ENCODE results near the gene PLCB1.
A peak's percentile ranks its signal among the peaks of the same experiment; 100 is the strongest.

Gene PLCB1

DNA sequence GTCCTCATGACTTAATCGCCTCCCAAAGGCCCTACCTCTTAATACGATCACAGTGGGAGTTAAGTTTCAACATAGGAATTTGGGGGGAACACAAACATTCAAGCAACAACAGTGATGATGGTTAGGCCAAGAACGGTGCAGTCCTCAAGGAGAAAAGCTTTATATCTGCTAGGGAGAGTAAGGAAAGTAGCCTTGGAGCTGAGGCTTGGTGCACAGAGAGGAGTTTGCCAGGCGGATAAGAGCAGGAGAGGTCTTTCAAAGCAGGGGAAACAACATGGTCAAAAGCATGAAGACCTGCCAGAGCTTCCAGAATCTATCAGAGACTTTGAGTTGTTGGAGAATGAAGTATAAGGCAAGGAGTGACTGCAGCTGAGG lies 119.1 kb downstream of the PLCB1 start:
- no peak for DNase-seq

DNA sequence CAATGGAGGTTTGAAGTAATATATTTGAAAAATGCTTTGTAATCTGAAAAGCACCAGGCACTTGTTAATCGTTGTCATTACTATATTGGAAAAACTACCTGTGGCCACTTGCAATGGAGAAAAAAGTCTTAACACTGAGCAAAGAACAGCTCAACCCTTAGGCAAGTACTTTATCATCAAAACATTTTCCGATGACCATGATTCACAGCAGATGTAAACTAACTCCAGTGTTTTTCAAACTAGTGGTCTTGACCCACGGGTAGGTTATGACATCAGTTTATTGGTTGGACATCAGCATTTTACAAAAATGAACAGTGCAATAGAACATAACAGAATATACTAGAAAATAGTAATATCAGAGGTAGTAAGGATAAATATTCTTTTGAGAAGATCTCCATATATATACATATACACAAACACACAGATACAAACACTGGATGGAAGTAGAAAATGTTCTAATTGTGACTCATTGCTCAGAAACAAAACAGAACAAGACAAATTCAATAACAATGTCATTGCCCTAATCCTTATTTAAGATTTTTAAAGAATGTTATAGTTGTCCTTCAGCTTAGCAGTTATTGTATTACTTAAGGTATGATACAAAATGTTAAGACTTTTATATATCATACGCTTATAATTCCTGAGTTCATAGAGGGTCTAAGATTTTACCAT lies 123.0 kb downstream of the PLCB1 start:
- no peak for DNase-seq

GRCh38 chr20:8255945-8256632 lies 124.0 kb downstream of the PLCB1 start:
- DNase-seq = no peak

DNA sequence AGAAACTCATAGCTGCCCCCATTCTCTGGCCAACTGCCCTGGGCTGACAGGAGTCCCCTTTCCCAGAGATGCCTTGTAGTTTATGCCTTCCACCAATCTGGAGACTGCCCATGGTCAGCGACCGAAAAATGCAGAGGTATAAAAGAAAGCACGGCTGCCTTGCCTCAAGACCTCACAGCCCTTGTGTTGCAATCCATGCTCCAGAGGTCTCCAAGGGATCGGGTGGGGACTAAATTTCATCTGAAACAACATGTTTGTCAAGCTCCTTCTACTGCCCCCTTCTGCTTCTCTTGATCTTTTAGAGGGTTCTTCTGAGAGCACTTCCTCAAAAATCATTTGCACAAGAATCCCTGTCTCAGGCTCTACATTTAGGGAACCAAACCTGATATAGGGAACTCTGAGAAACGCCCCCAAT lies 128.8 kb downstream of the PLCB1 start:
- DNase-seq = no peak

DNA sequence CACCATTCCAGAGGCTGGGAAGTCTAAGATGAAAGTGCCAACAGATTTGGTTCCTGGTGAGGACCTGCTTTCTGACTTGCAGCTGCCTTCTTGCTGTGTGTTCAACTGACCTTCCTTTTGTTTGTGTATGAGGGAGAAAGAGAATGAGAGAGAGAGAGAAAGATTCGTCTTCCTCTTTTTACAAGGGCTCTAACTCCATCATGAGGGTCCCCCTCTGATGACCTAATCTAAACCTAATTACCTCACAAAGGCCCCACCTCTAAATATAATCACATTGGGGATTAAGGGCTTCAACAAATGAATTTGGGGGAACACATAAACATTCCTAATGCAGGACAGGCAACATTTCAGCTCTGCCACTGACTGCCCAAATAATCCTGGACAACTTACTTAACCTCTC lies 130.7 kb downstream of the PLCB1 start:
- DNase-seq = no peak

GRCh38 chr20:8265588-8265987 lies 133.5 kb downstream of the PLCB1 start:
- no peak for DNase-seq

DNA sequence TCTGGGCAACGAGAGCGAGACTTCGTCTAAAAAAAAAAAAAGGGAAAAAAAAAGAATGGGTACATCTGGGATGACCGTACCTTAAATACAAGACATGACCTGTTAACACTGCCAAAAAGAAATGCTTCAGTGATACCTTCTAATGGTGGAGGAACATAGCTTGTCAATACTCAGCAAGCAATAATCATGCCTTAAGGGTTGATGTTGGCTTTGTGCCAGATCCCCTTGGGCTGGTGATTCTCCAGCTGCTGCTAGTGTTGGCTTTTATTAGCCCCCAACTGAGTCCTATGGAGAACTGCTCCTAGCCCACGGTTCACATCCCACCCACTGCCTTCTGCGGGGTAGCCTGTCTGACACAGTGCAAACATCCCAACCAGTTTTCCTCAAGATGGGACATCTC lies 134.9 kb downstream of the PLCB1 start:
- no peak for DNase-seq

DNA sequence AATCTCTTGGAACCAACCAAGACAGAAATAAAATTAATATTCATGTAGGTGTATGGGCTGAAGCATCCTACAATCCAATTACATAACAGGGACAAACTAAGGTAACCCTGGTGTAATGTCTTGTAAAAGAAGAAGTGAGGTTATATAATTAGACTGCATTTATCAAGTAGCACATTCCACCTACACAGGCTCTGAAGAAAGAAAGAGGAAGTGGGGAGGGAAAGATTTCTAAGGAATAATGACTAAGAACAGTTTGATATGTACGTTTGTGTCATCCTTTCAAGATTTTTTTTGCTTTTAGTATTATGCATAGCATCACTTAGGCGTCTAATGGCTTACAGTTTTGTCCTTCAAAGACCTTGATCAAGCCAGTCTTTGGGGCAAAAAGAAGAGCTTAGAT lies 139.7 kb downstream of the PLCB1 start:
- DNase-seq = no peak

DNA sequence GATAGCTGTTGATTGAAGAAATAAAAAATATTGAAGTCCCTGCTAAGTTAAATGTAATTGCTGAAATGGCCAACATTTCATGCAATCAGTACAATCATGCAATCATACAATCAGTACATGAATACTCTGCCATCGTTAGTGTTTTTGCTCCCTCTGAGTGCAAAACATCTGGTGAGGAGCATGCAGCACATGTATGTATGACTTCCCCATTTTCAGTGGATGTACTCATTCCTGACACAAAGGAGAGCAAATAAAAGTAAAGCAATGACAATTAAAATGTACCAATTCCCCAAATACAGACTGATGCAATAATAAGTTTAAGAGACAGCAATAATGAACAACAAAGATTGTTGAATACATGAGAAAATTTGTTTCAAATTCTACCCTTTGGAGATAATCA lies 140.7 kb downstream of the PLCB1 start:
- DNase-seq = no peak

DNA sequence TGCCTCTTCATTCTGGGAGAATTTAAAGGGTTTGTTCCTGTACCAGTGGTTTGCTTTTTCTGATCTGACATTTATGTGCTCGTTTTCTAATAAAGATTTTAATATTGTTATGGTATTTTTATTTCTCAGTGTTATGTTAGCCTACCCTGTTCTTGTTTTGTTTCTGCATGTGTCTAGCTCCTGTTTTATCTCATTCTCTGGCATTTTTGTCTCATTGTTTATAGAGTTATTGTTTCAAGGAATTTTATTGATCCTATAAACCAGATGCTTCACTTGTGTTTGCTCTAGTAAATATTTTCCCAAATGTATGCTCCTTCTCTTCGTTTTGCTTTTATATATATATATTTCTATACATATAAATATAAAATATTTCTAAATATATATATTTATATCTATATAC lies 152.8 kb downstream of the PLCB1 start:
- DNase-seq = no peak

- DNase-seq = no peak
Observed at GRCh38 chr20:8287340-8287739, 155.3 kb downstream of the PLCB1 start.

DNA sequence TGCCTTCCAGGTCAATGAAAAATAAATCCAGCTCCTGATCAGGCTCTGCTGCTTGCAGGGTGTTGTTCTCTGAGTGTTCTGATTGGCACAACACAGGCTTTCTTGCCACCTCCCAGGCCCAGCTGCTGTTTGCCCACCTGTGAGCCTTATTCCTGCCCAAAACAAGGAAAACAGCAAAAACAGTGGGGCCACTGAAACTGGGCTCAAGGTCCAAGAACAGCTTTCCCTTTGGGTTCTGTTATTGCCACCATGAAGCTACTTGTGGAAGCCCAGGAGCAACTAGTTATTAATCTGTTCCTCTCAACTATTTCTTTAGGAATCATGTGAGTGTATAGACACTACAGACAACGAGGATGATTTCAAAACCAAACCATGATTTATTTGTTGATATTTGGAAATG lies 159.1 kb downstream of the PLCB1 start:
- no peak for DNase-seq

DNA sequence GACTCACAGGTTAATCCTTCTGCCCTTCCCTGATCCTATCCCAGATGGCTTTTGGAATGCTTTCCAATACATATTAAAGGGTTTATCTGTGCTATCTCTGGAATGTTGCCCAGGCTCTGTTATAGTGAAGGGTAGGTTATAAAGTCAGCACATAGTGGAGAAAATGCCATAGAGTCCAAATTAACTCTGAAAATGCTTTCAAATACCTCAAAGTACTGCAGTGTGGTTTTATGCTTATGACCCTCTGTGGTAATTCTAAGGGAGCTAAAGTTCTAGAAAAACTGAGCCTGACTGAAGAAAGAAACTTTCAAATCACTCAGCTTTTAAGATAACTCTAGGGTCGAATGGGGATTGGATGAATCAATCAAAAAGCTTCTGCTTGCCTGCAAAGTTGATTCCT lies 159.8 kb downstream of the PLCB1 start:
- DNase-seq = no peak

- DNase-seq = no peak
Observed at GRCh38 chr20:8292793-8293192, 160.7 kb downstream of the PLCB1 start.

GRCh38 chr20:8293750-8294149 lies 161.7 kb downstream of the PLCB1 start:
- no peak for DNase-seq

GRCh38 chr20:8296536-8296935 lies 164.5 kb downstream of the PLCB1 start:
- DNase-seq = no peak

DNA sequence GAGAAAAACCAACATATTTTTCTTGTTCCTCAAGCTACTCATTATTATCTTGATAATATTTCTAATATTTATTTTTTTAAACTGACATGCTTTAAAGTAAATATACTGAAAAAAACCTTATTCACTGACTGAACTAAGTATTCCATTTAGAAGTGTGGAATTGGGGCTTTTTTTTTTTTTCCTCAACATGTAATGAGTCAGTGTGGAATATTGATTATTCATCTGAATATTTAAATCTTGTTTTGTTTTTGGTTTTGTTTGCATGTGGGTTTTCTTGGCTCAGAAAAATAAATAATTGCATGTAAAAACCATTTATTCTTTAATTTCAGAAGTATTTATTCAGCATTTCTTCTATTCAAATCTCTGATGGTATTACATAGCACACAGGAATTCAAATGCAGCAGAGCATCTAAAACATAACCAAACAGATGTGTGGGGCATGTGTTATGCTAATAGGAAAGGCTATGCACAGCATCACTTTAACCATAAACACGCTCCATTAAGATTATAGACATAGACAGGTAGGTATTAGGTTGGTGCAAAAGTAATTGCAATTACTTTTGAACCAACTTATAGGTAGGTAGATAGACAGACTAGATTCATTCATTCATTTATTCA lies 166.5 kb downstream of the PLCB1 start:
- no peak for DNase-seq

DNA sequence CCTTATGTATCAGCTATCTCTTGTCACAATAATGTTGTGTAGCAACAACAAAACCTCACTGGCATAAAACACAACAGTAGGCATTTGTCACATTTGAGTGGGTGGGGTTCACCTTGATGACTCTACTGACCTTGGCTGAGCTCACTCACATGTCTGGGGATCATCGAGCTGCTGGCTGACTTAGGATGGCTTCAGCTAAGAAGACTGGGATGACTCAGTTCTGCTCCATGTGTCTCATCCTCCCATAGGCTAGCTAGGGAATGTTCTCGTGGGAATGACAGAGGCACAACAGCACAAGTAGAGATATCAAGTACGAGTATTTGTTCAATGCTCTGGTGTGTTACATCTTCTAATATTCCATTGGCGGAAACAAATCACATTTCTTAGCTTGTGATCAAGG lies 167.9 kb downstream of the PLCB1 start:
- no peak for DNase-seq

DNA sequence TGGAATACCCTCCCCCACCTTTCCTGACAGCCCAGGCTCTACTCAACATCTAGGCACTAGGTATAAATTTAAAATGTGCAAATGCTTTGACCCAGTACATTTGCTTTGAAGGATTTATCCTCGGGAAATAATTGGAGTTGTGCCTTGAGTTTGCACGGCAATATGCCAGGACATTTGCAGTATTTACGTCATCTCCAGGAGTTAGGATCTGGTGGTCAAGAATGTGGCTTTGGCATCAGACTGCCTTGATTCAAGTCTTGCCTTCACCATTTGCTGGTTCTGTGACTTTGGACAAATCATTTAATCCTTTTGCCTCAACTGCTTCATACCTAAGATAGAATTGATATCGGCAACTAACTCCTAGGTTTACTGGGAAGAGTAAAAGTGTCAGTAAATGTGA lies 169.6 kb downstream of the PLCB1 start:
- no peak for DNase-seq

- DNase-seq = no peak
Observed at GRCh38 chr20:8303651-8304050, 171.6 kb downstream of the PLCB1 start.

DNA sequence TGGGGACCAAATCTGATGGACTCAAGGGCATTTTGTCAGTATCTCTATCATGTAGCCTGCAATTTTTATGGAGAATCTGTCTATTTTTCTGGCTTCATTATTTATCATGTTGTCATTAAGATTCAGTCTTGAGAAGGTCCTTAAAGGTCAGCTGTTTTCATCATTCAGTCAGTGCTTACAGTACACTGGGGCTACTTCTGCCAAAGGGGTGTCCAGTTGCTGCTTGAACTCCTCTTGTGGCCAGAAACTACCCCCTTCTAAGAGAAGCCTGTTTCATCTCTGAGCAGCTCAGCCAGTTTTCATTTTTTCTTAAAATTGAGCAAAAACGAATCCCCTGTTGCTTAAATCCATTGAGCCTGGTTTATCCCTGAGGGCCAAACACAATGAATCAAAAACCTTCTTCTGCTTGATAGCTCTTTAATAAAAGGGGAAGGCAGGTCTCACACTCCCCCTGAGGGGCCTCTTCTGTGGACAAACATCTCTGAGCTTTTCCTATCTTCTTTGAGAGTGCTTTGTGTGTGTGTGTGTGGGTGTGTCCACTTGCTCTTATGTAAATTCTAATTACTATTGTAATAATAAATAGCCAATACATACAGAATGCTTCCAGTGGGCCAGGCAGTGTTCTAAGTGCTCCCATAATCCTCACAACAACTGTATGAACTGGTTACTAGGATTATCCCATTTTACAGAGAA lies 172.2 kb downstream of the PLCB1 start:
- DNase-seq = no peak

- DNase-seq = peak; percentile 62
Observed at GRCh38 chr20:8305449-8305978, 173.4 kb downstream of the PLCB1 start.

DNA sequence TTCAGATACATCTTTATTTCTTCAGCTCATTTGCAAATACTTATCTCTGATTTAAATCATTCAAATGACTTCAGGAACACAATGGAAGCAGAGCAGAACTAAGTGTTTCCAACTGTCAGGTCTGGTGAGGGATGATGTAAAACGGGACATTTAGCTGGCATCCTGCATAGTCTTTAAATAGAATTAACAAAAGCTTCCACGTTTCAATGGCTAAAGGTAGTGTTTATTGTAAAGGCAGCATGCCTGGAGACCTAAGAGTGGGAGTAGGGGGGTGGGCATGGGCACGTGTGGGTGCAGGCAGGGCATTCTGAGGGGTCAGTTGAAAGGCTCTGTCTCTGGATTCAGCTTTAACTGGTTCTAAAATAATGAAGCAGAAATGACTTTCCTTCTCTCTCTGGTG lies 174.9 kb downstream of the PLCB1 start:
- DNase-seq = no peak

DNA sequence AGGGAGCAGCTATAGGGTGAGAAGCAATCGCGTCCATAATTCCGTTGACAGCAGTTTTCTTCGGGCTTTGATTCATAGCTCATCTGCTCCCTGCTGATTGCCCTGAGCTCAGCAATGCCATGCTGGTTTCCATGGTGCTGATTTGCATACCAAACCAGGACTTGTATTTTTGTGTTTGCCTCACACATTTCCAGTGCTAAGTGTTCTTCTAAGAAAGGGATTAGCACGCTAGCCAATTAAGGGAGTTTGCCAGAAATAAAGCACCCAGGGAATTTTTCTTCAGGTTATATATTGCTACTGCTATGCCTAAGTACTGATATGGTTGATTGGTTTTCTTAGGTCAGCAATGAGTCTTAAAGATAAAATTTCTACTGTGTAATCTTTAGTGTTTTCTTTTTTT lies 177.6 kb downstream of the PLCB1 start:
- DNase-seq = no peak

All from effector CD4-positive, alpha-beta T cell (primary cell).